C4-2B (cell line): ENCODE data around the gene TRIM37.

Experiments used
- ZFX ChIP-seq: fragments of 450-650 bp; IDR thresholded peaks from 2 replicates; pipeline ENCODE4 v1.6.1; 2017
- TF ChIP-seq, protein P1 (sequence below): fragments of 450-650 bp; conservative IDR thresholded peaks from 2 replicates; pipeline ENCODE4 v1.5.1; 2017; ENCODE audit warnings: mild to moderate bottlenecking

- TF ChIP-seq, protein P1, sequence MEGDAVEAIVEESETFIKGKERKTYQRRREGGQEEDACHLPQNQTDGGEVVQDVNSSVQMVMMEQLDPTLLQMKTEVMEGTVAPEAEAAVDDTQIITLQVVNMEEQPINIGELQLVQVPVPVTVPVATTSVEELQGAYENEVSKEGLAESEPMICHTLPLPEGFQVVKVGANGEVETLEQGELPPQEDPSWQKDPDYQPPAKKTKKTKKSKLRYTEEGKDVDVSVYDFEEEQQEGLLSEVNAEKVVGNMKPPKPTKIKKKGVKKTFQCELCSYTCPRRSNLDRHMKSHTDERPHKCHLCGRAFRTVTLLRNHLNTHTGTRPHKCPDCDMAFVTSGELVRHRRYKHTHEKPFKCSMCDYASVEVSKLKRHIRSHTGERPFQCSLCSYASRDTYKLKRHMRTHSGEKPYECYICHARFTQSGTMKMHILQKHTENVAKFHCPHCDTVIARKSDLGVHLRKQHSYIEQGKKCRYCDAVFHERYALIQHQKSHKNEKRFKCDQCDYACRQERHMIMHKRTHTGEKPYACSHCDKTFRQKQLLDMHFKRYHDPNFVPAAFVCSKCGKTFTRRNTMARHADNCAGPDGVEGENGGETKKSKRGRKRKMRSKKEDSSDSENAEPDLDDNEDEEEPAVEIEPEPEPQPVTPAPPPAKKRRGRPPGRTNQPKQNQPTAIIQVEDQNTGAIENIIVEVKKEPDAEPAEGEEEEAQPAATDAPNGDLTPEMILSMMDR = no peak
- no peak for TF ChIP-seq ZFX
Observed at GRCh38 chr17:58980706-58981481, 125.8 kb downstream of the TRIM37 start.
